T-helper 17 cell (primary cell): ENCODE measurements around the gene CHRNA7. TPM values are rescaled to one million over a fixed set of nuclear protein-coding genes. Genes with fewer than 3 reads are reported as not detected.

Source experiments
- ATAC-seq: fragments of 150-1000 bp; cut with Tn5 transposase; 2 replicates; pipeline ENCODE4 v1.10.0; 2021; ENCODE audit warnings: mild to moderate bottlenecking, moderate library complexity
- DNase-seq, 3 donors: peaks; one replicate each; pipeline versions ENCODE4 v3.0.0 to v3.0.0-alpha.2; 2020 to 2021
- H3K9me3 ChIP-seq: one replicate; pipeline ENCODE4 v1.7.0; 2013; ENCODE audit warnings: low read length, mild to moderate bottlenecking; ENCODE audit not compliant: control insufficient read depth, poor library complexity, severe bottlenecking
- H3K27ac Mint-ChIP-seq: one replicate; pipeline ENCODE4 v1.8.0; 2022; ENCODE audit warnings: mild to moderate bottlenecking, moderate library complexity, mixed read lengths
- H3K27me3 Mint-ChIP-seq: one replicate; pipeline ENCODE4 v1.8.0; 2022; ENCODE audit warnings: mixed read lengths
- H3K36me3 Mint-ChIP-seq: one replicate; pipeline ENCODE4 v1.8.0; 2022; ENCODE audit warnings: low read depth, mixed read lengths
- H3K4me1 Mint-ChIP-seq: one replicate; pipeline ENCODE4 v1.8.0; 2022; ENCODE audit warnings: mild to moderate bottlenecking, mixed read lengths
- H3K4me3 Mint-ChIP-seq: one replicate; pipeline ENCODE4 v1.8.0; 2022; ENCODE audit warnings: mild to moderate bottlenecking, moderate library complexity, mixed read lengths
- total RNA-seq, 4 donors: library from RNA in 2 of 4; stranded (reverse) in 2 of 4; gene quantifications; one replicate each; pipeline ENCODE4 v1.2.3 and lab custom pipeline; 2022 to 2026

CHRNA7 gene
- total RNA-seq, 2 donors from 2014 or later = 0.20 to 0.23 TPM

DNA sequence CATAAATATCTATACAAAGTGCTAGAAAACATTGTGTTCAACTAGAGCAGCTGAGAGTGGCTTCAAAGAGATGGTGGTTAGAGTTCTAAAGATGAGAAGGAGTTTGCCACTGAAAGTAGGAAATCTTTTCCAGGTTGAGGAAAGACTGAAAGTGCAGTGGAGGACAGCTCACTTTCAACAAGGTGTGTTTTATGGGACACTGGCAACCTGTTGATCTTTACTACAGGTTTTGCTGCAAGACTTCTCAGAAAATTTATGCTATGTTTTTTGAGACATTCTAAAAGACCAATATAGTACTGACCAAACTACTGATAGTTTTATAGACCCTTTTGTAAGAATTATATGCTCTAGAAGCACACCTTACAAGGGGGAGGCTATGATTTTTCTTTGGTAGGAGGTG is 3.8 kb downstream of the CHRNA7 start:
- H3K36me3 Mint-ChIP-seq = peaks cover 3% of the 10 kb centered on the region
- H3K9me3 ChIP-seq = no peaks in the 10 kb centered on the region
- DNase-seq (no peak), ATAC-seq (no peak)
- H3K4me1 Mint-ChIP-seq = peaks cover 11% of the 10 kb centered on the region
- H3K4me3 Mint-ChIP-seq = no peak overlapping the region
- H3K27ac Mint-ChIP-seq = no peak overlapping the region
- peaks cover 65% of the 10 kb centered on the region for H3K27me3 Mint-ChIP-seq

- ATAC-seq (no peak), DNase-seq (no peak)
- Mint-ChIP-seq H3K27ac (no peak overlapping the region), H3K36me3 (peaks cover 3% of the 10 kb centered on the region), H3K4me1 (peaks cover 8% of the 10 kb centered on the region), H3K27me3 (peaks cover 68% of the 10 kb centered on the region), H3K4me3 (no peak overlapping the region)
- H3K9me3 ChIP-seq = no peaks in the 10 kb centered on the region
Measured at GRCh38 chr15:32035285-32035684, 5.0 kb downstream of the CHRNA7 start.

GRCh38 chr15:32036971-32037370 is 6.7 kb downstream of the CHRNA7 start:
- Mint-ChIP-seq H3K27me3 (peaks cover 62% of the 10 kb centered on the region), H3K4me3 (no peak overlapping the region), H3K36me3 (no peaks in the 10 kb centered on the region), H3K4me1 (peaks cover 2% of the 10 kb centered on the region), H3K27ac (no peak overlapping the region)
- DNase-seq = no peak
- no peak for ATAC-seq
- no peaks in the 10 kb centered on the region for H3K9me3 ChIP-seq

DNA sequence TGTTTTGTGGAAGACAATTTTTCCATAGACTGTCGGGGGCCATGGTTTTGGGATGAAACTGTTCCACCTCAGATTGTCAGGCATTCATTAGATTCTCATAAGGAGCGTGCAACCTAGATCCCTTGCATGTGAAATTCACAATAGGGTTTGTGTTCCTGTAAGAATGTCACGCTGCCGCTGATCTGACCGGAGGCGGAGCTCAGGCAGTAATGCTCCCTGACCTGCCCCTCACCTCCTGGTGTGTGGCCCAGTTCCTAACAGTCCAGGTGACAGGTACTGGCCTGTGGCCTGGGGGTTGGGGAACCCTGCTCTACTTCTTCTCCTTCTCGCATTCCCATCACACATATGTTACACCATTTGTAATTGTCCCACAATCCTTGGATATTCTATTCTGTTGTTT is 11.0 kb downstream of the CHRNA7 start:
- no peaks in the 10 kb centered on the region for H3K36me3 Mint-ChIP-seq
- H3K9me3 ChIP-seq = no peaks in the 10 kb centered on the region
- no peak for ATAC-seq
- no peak overlapping the region for H3K4me3 Mint-ChIP-seq
- DNase-seq = no peak
- H3K4me1 Mint-ChIP-seq = no peaks in the 10 kb centered on the region
- H3K27me3 Mint-ChIP-seq = peaks cover 55% of the 10 kb centered on the region
- no peak overlapping the region for H3K27ac Mint-ChIP-seq

- DNase-seq = no peak
- Mint-ChIP-seq H3K27ac (no peak overlapping the region), H3K4me1 (no peaks in the 10 kb centered on the region), H3K27me3 (peaks cover 55% of the 10 kb centered on the region), H3K4me3 (no peak overlapping the region), H3K36me3 (no peaks in the 10 kb centered on the region)
- no peaks in the 10 kb centered on the region for H3K9me3 ChIP-seq
- ATAC-seq = no peak
Measured at GRCh38 chr15:32042269-32042972, 12.1 kb downstream of the CHRNA7 start.

GRCh38 chr15:32053719-32054118 is 23.4 kb downstream of the CHRNA7 start:
- Mint-ChIP-seq H3K36me3 (no peaks in the 10 kb centered on the region), H3K27ac (no peak overlapping the region), H3K27me3 (peaks cover 16% of the 10 kb centered on the region), H3K4me3 (no peak overlapping the region), H3K4me1 (no peaks in the 10 kb centered on the region)
- H3K9me3 ChIP-seq = no peaks in the 10 kb centered on the region
- no peak for DNase-seq
- no peak for ATAC-seq

GRCh38 chr15:32057876-32058425 is 27.6 kb downstream of the CHRNA7 start:
- H3K27ac Mint-ChIP-seq = no peak overlapping the region
- no peaks in the 10 kb centered on the region for H3K36me3 Mint-ChIP-seq
- ATAC-seq (no peak), DNase-seq (no peak)
- H3K4me3 Mint-ChIP-seq = no peak overlapping the region
- H3K27me3 Mint-ChIP-seq = peaks cover 45% of the 10 kb centered on the region
- H3K9me3 ChIP-seq = no peaks in the 10 kb centered on the region
- no peaks in the 10 kb centered on the region for H3K4me1 Mint-ChIP-seq

DNA sequence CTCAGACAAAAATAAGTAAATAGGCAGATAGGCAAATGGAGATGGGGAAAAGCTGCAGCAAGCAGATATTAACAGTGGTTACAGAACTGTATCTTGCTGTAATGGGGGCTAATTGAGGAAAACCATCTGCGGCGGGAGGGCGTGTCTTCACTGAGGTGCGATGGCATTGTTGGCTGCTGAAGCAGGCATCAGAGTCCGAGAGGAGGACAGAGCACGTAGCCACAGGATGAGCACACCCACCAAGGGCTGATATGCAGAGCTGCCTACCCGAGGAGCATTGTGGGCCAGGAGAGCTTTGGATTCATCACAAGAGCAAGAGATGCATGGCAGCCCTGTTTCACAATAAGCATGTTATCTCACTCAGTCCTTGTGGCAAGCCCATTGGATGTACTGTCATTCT is 30.4 kb downstream of the CHRNA7 start:
- H3K27me3 Mint-ChIP-seq = peaks cover 36% of the 10 kb centered on the region
- H3K9me3 ChIP-seq = no peaks in the 10 kb centered on the region
- ATAC-seq (no peak), DNase-seq (no peak)
- no peak overlapping the region for H3K27ac Mint-ChIP-seq
- H3K4me3 Mint-ChIP-seq = no peak overlapping the region
- H3K4me1 Mint-ChIP-seq = no peaks in the 10 kb centered on the region
- no peaks in the 10 kb centered on the region for H3K36me3 Mint-ChIP-seq

- DNase-seq = no peak
- H3K9me3 ChIP-seq = no peaks in the 10 kb centered on the region
- Mint-ChIP-seq H3K4me1 (no peaks in the 10 kb centered on the region), H3K36me3 (no peaks in the 10 kb centered on the region), H3K4me3 (no peak overlapping the region), H3K27me3 (peaks cover 5% of the 10 kb centered on the region), H3K27ac (no peak overlapping the region)
- no peak for ATAC-seq
Measured at GRCh38 chr15:32067115-32067514, 36.8 kb downstream of the CHRNA7 start.

DNA sequence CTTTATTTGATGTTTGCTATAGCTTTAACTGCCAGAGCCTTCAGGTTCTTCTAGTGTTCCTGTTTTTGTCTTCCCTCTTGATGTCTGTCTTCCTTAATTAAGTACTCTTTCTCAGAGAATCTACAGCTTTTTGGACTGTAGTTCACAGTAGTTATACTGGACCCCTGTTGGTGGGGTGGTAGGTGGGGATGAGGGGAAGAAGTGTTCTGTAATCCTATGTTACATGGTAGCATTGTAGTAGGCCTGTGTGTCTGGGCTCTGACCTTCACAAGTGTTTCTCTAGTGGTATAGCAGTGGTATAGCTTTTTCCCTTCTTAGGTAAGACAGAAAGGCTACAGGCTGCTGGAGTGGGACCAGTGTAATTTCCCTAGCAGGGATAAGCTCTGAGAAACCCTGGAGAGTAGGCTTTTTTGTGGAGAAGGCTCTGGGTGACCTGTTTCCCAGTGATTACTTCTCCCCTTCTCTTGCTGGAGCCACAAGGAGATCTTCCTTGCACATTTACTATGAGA is 59.6 kb downstream of the CHRNA7 start:
- Mint-ChIP-seq H3K4me1 (no peaks in the 10 kb centered on the region), H3K27me3 (peaks cover 9% of the 10 kb centered on the region), H3K4me3 (no peak overlapping the region), H3K27ac (no peak overlapping the region), H3K36me3 (no peaks in the 10 kb centered on the region)
- DNase-seq = no peak
- no peaks in the 10 kb centered on the region for H3K9me3 ChIP-seq
- no peak for ATAC-seq

- no peak overlapping the region for H3K4me3 Mint-ChIP-seq
- no peaks in the 10 kb centered on the region for H3K9me3 ChIP-seq
- no peak overlapping the region for H3K27ac Mint-ChIP-seq
- peaks cover 18% of the 10 kb centered on the region for H3K27me3 Mint-ChIP-seq
- ATAC-seq (no peak), DNase-seq (no peak)
- H3K4me1 Mint-ChIP-seq = no peaks in the 10 kb centered on the region
- no peaks in the 10 kb centered on the region for H3K36me3 Mint-ChIP-seq
Measured at GRCh38 chr15:32091505-32092380, 61.4 kb downstream of the CHRNA7 start.

DNA sequence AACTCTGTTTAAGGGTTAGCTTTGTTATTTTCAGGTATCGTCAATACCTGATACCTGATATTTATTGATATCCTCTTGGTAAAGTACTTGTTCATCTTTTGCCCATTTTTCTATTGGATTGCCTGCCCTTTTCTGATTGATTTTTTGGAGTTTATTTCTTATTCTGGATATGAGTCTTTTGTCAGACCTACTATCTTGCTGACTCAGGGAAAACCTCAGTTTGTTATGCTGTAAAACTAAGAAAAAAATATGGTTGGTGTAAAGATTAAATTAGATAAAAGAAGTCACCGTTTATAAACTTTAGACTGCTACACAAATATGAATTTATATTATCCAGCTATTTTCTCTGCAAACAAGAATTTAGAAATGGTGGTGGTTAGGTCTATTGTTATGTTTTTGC is 65.9 kb downstream of the CHRNA7 start:
- peaks cover 58% of the 10 kb centered on the region for H3K27me3 Mint-ChIP-seq
- ATAC-seq = no peak
- no peak for DNase-seq
- no peaks in the 10 kb centered on the region for H3K9me3 ChIP-seq
- H3K4me1 Mint-ChIP-seq = peaks cover 2% of the 10 kb centered on the region
- no peak overlapping the region for H3K27ac Mint-ChIP-seq
- no peaks in the 10 kb centered on the region for H3K36me3 Mint-ChIP-seq
- H3K4me3 Mint-ChIP-seq = no peak overlapping the region

- Mint-ChIP-seq H3K36me3 (no peaks in the 10 kb centered on the region), H3K27ac (no peak overlapping the region), H3K27me3 (peaks cover 63% of the 10 kb centered on the region), H3K4me3 (no peak overlapping the region), H3K4me1 (peaks cover 2% of the 10 kb centered on the region)
- DNase-seq (no peak), ATAC-seq (no peak)
- no peaks in the 10 kb centered on the region for H3K9me3 ChIP-seq
Measured at GRCh38 chr15:32096916-32097617, 66.8 kb downstream of the CHRNA7 start.
